ENCODE measurements around the gene RAB3IL1.

RAB3IL1 gene

DNA sequence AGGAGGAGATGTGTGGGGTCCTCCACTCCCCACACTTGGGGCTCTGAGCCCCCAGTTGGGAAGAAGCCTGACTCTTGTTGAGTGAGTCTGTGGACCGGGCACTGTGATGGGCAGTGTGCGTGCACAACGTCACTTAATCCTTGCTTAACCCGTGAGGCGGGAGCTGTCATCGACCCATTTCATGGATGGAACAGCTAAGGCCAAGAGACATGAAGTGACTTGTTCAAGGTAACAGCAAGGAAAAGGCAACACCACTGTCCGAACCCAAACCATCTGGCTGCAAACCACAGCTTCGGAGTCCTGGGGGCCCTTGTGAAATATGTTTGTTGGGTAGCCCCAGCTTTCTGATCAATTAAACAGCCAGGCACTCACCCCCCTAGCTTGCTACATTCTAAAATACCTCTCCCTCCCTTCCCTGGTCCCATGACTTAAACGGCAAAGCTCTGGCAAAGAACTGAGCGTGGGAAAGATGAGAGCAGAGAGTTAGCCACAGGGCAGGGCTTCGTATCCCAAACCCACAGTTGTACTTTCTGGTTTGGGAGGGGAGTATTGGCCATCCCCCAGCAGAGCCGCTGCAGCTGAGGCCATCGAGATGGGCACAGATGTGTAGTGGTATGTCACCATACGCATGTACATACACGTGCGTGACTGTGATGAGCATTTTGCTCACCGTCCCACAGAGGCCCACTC, 63.0 kb downstream of the RAB3IL1 start:
- no peak overlapping the region for H2AFZ ChIP-seq (ENCODE audit: low read depth, low read length, severe bottlenecking)
- H3K9me3 ChIP-seq (ENCODE audit: insufficient read depth, low read length): no peaks in the 10 kb centered on the region
- H3K79me2 ChIP-seq (ENCODE audit: insufficient read depth, low read length): no peaks in the 10 kb centered on the region
- H3K27ac ChIP-seq (ENCODE audit: low read depth, low read length): no peak overlapping the region
- no peaks in the 10 kb centered on the region for H4K20me1 ChIP-seq (ENCODE audit: low read depth, low read length)
- H3K9ac ChIP-seq (ENCODE audit: low read length): no peak overlapping the region
- no peaks in the 10 kb centered on the region for H3K36me3 ChIP-seq (ENCODE audit: low read length)
- no peaks in the 10 kb centered on the region for H3K27me3 ChIP-seq (ENCODE audit: low read length)
- no peak overlapping the region for H3K4me2 ChIP-seq (ENCODE audit: low read depth, low read length, poor library complexity, severe bottlenecking)
- TF ChIP-seq, protein P1, sequence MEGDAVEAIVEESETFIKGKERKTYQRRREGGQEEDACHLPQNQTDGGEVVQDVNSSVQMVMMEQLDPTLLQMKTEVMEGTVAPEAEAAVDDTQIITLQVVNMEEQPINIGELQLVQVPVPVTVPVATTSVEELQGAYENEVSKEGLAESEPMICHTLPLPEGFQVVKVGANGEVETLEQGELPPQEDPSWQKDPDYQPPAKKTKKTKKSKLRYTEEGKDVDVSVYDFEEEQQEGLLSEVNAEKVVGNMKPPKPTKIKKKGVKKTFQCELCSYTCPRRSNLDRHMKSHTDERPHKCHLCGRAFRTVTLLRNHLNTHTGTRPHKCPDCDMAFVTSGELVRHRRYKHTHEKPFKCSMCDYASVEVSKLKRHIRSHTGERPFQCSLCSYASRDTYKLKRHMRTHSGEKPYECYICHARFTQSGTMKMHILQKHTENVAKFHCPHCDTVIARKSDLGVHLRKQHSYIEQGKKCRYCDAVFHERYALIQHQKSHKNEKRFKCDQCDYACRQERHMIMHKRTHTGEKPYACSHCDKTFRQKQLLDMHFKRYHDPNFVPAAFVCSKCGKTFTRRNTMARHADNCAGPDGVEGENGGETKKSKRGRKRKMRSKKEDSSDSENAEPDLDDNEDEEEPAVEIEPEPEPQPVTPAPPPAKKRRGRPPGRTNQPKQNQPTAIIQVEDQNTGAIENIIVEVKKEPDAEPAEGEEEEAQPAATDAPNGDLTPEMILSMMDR (IDR thresholded peaks at IDR 0.05; ENCODE audit: insufficient read depth, low read length, poor library complexity, severe bottlenecking): no peak
- no peak for TF ChIP-seq EZH2phosphoT487 (conservative IDR thresholded peaks at IDR 0.05; ENCODE audit: low read length)
- H3K4me3 ChIP-seq (ENCODE audit: insufficient read depth, low read length, poor library complexity, severe bottlenecking): no peak overlapping the region
- H3F3A ChIP-seq (ENCODE audit: insufficient read depth): no peaks in the 10 kb centered on the region
- H3K9me2 ChIP-seq (replicated peaks; ENCODE audit: insufficient read depth, low read length): no peaks in the 10 kb centered on the region

DNA sequence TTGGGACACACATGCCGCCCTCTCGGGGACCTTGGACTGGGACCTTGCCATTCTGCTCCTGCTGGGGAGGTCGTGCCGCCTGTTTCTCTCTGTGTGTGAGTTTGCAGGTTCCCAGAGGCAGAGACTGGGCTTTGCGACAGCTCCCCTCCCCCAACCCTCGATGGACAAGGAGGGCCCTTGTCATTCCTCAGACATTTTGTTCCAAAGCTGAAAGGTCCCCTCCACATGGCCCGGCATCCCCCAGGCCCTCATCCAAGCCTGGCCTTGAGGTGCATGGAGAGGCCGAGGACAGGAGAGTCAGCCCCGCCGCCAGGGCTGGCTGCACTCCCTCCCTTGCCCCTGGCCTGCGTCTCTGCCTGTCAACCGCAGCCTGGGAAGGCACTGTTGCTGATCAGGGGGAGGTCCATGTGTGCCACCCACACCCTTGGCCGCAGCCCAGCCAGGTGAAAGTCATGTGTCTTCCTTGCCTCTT, 63.6 kb downstream of the RAB3IL1 start:
- no peaks in the 10 kb centered on the region for H3F3A ChIP-seq (ENCODE audit: insufficient read depth)
- no peak overlapping the region for H3K4me2 ChIP-seq (ENCODE audit: low read depth, low read length, poor library complexity, severe bottlenecking)
- H3K27ac ChIP-seq (ENCODE audit: low read depth, low read length): no peak overlapping the region
- TF ChIP-seq EZH2phosphoT487 (conservative IDR thresholded peaks at IDR 0.05; ENCODE audit: low read length): no peak
- TF ChIP-seq, protein P1 (IDR thresholded peaks at IDR 0.05; ENCODE audit: insufficient read depth, low read length, poor library complexity, severe bottlenecking): no peak
- no peaks in the 10 kb centered on the region for H3K9me3 ChIP-seq (ENCODE audit: insufficient read depth, low read length)
- no peak overlapping the region for H2AFZ ChIP-seq (ENCODE audit: low read depth, low read length, severe bottlenecking)
- H3K36me3 ChIP-seq (ENCODE audit: low read length): no peaks in the 10 kb centered on the region
- no peak overlapping the region for H3K4me3 ChIP-seq (ENCODE audit: insufficient read depth, low read length, poor library complexity, severe bottlenecking)
- H3K9me2 ChIP-seq (replicated peaks; ENCODE audit: insufficient read depth, low read length): no peaks in the 10 kb centered on the region
- H3K9ac ChIP-seq (ENCODE audit: low read length): no peak overlapping the region
- no peaks in the 10 kb centered on the region for H3K27me3 ChIP-seq (ENCODE audit: low read length)
- H3K79me2 ChIP-seq (ENCODE audit: insufficient read depth, low read length): no peaks in the 10 kb centered on the region
- H4K20me1 ChIP-seq (ENCODE audit: low read depth, low read length): no peaks in the 10 kb centered on the region

DNA sequence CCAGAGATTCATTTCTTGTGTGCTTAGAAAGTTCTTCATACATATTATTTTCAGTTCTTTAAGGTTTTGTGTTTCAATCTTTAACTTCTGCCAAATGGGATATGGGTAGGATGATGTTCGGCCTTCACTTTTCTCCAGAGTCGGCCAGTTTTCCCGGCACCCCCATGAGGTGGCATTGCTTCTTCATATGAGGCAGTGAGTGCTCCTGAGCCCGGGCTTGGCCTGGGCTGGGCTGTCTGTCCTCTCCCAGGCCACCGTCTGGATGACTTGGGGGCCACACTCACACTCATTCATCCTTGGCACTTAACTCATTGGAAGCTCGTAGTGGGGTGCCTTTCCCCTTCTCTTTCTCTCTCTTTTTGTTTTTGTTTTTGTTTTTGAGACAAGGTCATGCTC, 65.5 kb downstream of the RAB3IL1 start:
- Histone ChIP-seq H3F3A (ENCODE audit: insufficient read depth) (no peaks in the 10 kb centered on the region), H2AFZ (ENCODE audit: low read depth, low read length, severe bottlenecking) (no peak overlapping the region), H3K36me3 (ENCODE audit: low read length) (no peaks in the 10 kb centered on the region), H3K79me2 (ENCODE audit: insufficient read depth, low read length) (no peaks in the 10 kb centered on the region), H3K4me3 (ENCODE audit: insufficient read depth, low read length, poor library complexity, severe bottlenecking) (no peak overlapping the region), H3K9me3 (ENCODE audit: insufficient read depth, low read length) (no peaks in the 10 kb centered on the region), H4K20me1 (ENCODE audit: low read depth, low read length) (no peaks in the 10 kb centered on the region), H3K27ac (ENCODE audit: low read depth, low read length) (no peak overlapping the region), H3K4me2 (ENCODE audit: low read depth, low read length, poor library complexity, severe bottlenecking) (no peak overlapping the region), H3K9ac (ENCODE audit: low read length) (no peak overlapping the region), H3K9me2 (replicated peaks; ENCODE audit: insufficient read depth, low read length) (no peaks in the 10 kb centered on the region), H3K27me3 (ENCODE audit: low read length) (no peaks in the 10 kb centered on the region)
- TF ChIP-seq, protein P1 (IDR thresholded peaks at IDR 0.05; ENCODE audit: insufficient read depth, low read length, poor library complexity, severe bottlenecking): no peak
- no peak for TF ChIP-seq EZH2phosphoT487 (conservative IDR thresholded peaks at IDR 0.05; ENCODE audit: low read length)

Data from SU-DHL-6 (cell line).